ENCODE data around the gene CTNNA1.

CTNNA1 gene

DNA sequence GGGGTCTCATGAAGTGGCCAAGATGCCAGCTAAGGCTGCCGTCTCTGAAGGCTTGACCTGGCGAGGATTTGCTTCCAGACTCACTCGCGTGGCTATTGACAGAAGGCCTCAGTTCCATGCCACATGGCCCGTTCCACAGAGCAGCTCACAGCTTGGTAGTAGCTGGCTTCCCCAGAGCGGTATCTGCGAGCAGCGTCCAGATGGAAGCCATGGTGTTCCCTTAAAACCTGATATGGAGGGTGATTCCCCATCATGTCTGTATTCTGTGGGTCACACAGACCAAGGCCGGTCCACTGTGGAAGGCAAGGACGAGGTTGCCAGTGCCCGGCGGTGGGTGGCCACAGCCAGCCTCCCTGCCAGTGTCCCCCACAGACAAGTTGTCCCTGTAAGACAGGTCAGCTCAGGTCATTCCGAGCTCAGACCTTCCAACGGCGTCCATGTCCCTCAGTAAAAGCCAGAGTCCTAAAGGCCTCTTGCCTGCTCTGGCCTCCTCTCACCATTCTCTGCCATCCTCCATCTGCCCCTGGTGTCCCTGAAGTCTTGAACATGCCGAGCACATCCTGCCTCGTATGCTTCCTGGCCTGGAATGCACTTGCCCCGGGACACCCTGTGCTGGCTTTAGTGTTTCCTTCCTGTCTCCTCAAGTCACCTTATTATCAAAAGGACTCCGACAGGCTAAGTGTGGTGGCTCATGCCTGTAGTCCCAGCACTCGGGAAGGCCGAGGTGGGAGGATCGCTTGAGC, 183.2 kb downstream of the CTNNA1 start:
- no peak for DNase-seq

DNA sequence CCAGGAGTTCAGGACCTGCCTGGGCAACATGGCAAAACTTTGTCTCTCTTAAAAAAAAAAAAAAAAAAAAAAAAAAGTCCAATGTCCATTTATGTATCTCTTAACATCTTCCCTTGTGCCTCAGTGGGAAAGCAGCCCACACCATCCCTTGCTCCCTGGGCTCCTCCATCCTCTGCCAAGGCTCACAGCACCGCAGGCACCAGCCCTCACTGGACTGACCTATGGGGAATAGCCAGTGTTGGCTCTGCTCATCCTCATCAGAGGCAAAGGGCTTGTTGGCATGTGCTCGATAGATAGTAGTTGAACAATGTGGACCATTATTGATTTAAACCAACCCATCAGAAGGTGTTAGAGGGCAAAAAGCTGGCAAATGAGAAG, 183.7 kb downstream of the CTNNA1 start:
- no peak for DNase-seq

DNA sequence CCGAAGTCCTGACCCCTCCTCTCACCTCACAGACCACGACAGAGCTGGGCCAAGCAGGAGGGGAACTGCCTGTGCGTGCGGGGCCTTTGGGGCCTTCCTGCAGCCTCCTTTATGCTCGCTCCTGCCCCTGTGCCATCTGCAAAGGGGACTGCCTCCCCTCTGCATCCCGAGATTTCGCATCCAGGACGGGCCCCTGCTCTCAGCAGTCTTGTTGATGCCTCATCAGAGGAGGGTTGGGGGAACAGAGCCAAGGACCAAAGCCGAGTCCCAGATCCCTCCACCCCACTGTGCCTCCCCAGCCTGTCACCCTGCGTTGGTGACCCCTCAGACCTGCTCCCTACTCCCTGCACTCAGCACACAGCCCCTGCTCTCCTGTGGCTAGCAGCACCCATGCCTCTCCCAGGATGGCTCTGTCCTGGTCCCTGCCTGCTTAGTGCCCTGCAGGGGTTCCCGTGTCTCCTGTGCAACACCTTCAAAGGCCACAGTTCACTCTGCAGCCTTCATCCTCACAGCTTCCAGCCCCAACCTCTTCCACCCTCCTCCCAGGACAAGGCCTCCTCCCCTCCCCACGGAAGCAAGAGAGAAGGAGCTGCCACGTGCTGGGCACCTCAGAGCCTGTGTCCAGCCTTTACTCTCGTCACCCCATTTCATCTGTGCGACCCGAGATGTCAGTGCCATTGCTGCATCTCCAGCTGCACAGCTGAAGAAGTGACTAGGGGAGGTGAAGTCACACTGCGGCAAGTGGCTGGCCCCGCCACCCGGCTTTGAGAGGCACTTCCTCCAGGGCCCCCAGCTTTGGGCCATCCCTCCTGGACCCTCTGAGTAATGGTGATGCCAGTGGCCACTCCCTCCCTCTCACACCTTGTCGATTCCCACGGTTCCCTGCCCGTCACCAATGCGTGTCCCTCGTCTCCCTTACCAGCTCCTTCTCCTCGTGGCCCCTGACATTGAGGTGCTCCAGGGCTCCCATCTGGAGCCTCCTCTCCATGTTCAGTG, 184.5 kb downstream of the CTNNA1 start:
- no peak for DNase-seq

DNA sequence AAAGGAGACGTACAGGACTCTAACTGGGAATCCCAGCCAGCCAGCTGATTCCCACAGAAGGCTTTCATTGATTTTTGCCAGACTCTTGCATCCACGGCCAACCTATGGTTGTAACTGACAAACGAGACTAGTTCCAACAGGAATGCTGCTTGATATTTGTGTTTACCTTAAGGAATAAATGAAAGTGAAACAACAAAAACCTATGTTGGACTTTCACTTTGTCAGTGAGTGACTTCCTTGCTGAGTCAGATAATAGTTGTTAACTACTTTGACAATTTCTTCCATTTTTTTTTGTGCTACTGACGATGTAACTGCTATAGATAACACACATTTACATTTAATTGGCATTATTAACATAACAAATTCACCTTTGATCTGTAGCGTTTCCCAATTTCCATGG, 185.3 kb downstream of the CTNNA1 start:
- DNase-seq: no peak

DNA sequence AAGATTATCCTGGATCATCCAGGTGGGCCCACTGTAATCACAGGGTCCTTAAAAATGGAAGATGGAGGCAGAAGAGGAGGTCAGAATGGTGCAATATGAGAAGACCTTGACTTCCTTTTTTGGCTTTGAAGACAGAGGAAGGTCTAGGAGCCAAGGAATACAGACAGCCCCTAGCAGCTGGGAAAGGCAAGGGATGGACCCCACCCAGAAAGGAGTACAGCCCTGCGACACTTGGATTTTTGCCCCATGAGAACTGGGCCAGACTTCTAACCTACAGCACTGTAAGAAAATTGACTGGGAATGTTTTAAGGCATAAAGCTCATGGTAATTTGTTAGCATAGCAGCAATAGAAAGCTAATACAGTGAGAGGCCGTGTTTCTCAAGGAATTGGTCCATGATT, 188.8 kb downstream of the CTNNA1 start:
- DNase-seq: no peak

DNA sequence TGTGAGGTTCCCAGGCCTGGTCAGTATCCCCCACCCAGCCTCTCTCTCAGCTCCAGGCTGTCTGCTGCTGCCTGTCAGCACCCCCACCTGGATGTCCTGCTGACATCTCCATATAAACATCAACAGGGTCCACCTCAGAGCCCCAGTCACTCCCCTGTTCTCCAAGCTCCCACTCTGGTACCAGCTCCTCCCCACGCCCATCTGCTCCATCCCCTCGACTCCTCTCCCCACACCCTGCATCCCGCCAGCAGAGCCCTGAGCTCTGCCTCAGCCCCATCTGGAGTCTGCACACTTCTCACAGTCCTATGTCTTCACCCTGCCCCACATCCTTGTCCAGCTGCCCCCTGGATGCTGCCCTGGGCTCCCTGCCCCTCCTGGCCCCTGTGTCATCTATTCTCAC, 189.6 kb downstream of the CTNNA1 start:
- no peak for DNase-seq

DNA sequence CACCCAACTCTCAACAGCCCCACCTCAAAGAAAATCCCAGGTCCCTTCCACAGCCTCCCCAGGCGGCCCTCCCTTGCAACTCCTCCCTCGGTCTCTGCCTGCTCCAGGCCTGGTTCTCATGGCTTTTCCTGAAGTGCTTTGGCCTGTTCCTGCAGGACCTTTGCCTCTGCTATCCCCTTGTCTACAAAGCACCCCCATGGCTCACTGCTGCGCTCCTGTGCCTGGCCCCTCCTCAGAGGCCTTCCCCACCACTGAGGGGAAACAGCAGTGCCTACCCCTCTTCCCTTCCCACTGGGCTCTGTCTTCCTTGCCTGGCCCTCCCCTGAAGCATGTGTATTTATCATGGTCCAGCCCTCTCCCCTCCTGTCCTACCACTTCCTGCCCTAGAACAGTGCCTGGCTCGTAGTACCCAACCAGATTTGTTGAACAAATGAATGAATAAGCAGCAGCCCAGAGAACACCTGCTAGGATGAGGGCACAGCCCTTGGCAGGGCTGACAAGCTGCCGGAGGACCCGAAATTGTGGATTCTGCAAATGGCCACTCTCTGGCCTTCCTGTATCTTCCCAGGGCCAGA, 190.5 kb downstream of the CTNNA1 start:
- DNase-seq: no peak

DNA sequence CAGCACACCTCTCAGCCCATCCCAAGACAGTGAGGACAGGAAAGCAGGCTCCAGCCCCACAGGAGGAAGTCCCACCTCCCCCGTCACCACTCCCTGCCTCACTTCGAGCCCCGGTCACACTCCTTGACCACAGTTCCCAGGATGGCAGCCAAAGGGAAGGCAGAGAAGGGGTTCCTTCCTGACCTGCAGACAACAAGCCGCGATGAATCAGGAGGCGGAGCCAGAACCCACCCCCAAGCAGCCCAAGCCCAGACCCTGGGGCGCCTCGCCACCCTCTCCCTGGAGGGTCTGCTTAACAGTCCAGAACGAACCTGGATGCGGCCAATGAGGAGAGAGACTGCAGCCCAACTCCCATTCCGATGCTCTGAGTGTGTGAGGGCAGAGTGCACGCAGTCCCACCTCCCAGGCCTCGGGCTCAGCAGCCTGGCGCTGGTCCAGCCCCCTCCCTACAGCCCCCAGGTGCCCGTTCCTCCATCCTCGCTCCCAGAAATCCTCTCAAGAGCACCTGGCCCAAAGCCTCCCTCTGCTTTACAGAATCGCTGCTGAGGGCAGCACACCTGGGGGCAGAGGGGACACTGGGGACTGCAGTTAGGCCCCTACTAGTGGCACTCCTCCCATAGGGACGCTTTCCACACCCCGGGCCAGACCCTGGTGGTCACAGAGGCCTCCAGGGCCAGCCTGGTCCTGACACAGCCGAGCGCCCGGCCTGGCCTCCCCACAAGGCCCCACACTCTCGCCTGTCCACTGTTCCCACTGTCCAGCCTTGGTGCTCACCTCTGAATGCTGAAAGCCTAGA, 191.5 kb downstream of the CTNNA1 start:
- no peak for DNase-seq

DNA sequence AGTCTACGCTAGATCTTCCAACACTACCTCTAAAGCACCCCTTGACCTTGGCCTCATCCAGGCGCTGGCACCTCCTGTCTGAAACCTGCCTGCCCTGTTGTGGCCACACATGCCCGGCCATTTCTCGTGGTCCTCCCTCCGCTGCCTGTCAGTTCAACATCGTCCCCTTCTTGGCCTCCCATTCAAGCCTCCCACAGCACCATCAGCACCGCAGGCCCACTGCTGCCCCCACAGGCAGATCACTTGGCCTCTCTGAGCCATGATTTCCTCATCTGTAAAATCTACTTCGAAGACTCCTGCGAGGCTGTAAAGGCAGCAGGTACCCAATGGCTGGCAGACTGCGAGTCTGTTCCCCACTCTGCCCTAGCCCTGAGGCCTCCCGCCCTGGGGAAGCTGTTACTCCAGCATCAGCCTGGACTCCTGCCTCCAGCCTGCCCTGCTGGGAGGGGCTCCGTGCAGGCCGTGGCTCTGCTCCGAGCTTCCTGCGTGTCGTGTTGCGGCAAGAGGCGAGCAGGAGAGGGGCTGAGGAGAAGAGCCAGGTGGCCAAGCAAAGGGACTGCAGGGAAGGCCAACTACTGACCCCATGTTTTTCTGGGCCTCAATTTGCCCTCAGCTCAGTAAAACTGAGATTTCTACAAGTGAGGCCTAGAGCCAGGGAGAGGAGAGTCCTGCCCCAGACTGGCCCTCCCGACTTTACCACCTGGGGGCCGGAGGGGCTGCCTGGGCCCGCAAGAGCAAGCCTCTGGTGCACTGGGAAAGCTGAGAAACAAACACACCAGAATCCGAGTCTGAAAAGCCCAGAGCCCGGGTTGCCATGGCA, 192.4 kb downstream of the CTNNA1 start:
- no peak for DNase-seq

DNA sequence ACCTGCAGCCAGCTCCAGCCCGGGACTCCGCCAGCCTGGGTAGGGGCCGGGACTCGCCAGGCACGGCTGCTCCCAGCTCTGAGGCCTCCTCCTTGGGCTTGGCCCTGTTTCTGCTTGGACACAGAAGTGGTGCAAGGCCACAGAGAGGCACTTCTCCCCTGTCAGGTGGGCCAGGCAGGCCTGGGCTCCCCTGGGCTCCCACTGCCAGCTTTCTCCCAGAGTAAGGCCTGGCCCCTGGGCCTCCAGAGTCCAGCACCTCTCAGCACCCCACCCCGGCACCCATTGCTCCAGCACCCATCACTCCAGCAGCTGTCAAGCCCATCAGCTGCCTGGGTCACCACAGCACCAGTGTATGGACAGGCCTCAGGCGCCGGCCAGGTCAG, 193.0 kb downstream of the CTNNA1 start:
- no peak for DNase-seq

DNA sequence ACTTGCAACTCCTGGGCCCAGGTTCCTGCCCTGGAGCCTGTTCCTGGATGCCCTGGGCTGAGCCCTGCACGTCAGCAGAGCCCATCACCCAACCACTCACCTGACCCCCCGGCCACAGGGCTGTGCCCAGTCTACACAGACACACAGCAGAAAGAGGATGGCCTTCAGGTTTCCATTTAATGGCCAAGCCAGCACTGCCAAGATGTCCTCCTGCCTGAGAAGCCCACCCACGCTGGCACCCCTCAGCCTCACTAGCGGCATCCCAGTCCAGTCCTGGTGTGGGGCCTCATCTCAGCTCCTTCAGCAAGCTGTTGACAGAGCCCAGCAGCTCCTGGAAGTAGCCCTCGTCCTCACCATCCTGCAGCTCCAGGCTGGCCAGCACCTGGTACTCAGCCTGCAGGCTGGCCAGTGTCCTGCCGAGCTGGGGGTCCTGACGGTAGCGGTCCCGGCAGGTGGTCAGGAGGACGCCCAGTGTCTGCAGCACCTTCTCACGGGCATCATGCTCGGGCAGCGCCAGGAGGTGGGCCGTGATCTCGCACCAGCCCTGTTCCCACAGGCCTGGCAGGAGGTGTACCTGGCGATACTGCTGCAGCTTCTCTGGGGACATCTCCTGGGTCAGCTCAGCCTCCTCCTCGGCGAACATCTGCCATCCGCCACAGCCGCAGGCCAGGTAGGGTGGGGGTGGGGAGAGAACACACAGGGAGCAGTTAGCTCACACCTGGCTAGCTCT, 193.8 kb downstream of the CTNNA1 start:
- no peak for DNase-seq

DNA sequence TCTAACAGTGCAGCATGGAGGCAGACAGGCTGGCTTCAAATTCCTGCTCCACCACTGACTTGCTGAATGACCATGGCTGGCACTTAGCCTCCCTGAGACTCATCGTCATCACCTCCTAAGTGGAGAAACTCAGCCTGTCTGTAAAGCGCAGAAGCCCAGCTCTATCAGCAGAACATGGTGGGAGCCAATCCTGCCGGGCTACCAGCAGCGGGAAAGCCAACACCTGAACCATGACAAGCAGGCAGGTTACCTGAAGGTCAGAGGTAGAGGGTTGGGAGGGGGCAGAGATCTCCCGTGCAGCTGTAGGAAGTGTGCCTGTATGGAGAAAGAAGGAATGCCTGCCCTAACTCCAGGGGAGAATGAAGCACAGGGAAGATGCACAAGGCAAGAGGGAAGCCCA, 194.6 kb downstream of the CTNNA1 start:
- no peak for DNase-seq

DNA sequence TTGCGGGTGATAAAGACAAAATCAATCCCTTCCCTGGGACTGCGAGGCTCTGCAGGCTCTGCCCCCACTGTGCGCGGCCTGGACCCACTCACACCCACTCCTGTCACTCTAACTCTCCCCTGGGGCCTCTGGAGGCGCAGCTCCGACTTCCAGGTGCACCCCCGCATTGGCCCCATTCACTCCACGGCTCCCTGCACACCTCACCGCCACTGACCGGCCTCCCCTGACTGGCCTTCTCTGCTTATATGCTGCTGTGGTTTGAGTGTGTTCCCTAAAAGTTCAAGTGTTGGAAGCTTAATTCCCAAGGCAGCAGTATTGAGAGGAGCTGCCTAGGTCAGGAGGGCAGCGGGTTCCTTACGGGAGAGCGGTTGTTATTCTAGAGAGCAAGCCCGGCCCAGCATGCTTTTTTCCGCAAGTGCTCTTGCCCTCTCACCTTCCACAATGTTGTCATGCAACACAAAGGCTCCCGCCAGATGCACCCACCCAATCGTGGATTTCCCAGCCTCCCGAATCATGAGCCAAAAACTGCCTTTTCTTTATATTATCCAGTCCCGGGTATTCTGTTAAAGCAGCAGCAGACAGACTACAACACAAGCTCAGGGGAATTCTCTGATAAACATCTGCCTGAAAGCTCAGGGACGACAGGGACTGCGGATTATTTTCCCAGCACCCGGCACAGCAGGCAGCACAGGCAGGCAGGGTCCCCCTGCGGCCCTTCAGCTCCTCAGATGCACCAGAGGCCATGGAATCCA, 195.4 kb downstream of the CTNNA1 start:
- no peak for DNase-seq

DNA sequence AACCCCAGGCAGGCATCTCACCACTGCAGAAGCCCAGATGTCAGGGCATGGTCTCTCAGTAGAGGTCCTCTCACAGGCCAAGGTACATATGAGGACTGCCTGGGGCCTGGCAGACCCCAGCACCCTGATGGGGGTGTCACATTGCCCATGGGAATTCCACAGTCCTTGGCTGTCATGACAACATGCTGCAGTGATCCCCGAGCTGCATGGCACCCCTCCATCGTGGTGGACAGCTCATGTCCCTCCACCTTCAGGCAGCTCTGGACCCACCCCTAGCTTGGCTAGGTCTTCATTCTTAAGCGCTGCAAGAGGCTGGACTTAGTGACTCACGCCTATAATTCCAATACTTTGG, 196.0 kb downstream of the CTNNA1 start:
- no peak for DNase-seq

DNA sequence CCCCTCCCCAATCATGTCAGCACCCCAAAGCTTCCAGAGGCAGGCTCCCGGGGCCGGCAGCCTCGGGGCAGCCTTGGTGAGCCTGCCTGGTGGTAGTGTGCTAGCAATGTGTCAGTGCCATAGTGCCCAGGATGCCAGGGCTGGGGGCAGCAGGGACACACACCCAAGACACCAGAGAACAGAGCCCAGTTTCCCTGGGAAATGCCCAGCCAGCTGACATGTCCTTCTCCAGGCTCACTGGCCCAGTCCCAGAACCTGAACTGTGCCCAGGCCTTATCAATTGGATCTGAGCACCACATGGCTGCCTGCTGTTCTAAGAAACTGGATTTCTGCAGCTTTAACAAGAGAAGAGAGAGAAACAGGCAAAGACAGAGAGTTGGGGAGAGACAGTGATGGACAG, 196.8 kb downstream of the CTNNA1 start:
- DNase-seq: no peak

DNA sequence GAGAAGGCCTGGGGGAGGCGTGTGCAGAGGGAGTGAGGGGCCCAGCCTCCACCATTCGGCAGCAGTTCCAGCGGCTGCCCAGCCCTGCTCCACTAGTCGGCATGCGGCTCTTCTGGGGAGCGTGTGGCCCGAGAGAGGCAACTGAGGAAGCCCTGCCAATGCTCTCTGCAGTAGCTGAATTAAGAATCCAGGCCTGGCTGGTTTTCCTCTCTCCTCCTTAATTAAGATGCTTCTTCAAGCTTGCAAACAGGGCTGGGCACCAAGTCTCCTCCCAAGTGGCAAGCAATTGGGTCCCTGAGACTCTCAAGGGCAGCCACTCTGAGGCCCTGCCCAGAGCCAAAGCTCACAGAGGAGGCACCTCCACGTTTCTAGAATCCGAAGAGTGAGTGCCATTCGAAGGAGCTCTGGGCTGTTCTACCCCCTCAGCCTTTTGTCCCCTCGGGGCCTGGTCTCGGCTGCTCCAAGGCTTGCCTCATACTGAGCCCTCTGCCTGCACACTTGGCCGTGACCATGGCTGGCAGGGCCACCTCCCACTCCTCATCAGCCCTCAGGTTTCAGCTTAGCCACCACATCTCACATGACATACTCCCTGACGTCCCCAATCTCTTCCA, 197.3 kb downstream of the CTNNA1 start:
- no peak for DNase-seq

DNA sequence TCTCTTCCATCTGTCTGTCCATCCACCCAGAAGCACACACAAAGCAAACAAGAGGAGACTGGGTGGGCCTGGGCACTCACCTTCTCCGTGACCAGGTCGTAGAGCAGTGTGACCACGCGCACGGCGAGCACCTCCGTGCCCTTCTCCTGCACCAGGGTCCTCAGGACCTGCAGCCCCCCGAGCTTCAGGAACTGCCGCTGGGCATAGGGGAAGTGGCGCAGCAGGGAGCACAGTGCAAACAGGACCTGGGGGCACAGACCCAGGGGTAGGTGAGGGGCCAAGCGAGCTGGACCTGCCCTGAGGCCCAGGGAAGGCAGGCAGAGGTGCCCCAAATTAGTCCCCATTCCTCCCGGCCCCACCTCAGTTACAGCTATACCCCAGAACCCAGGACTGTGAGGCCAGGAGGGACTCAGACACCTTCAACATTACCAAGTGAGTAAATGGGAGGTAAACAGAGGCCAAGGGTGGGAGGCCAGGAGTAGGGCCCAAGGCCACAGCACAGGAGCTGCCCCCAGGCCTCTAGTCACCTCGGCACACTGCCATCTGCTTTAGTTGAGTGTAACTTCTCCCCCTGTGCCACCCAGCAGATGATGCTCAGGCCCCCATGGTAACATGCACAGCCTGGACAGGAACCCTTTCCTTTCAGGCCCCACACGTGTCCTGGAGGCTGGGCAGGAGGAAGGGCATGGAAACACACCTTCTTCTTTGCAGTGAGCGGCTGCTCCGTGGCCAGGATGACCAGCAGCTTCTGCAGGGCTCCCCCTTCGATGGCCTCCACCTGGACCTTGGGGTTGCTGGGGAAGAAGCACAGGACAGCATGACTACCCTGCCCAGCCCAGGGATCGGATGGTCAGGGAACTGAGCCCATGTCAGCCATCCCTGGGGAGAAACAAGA, 198.1 kb downstream of the CTNNA1 start:
- DNase-seq: no peak

DNA sequence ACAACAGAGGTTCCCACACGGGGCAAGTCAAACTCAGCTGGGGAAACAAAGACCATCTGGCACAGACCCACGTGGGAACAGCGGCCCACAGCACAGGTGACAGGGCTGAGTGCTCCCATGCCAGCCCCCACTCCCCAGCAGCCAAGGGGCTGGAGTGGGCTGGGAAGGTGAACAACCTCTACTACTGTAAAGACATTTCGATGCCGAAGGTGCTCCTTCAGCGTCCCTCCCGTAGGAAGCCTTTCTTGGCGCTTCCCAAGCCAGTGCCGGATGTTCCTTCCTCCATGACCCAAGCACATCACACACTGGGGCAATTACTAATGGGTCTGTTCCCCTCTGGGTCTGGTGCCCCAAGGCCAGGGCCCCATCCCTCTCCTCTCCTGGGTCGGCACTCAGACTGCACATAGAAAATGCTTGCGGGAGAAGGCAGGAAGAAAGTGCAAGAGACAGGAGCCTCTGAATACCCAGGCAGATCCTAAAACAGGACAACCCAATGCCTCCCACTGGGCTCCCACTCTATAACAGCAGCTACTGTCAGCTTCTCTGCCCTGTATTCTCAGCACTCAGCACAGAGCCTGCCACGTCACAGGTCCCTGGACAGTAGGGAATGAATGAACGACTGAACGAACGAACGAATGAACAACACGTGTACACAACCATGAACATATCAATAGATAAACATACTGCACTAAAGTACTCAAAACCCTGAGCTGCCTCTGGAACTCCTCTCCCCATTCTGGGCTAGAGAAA, 198.9 kb downstream of the CTNNA1 start:
- DNase-seq: no peak
